PC-9 (cell line): ENCODE measurements around the gene PFKFB1.

Source experiments
- CTCF ChIP-seq: fragments of 200-600 bp; sonication (generic); conservative IDR thresholded peaks from 2 replicates; pipeline ENCODE4 v1.6.1; 2017; ENCODE audit warnings: mixed run types, antibody characterized with exemption, mild to moderate bottlenecking, moderate library complexity
- EZH2 ChIP-seq: fragments of 200-600 bp; sonication (generic); IDR thresholded peaks from 2 replicates; pipeline ENCODE4 v1.8.0; 2017; ENCODE audit warnings: antibody characterized with exemption, low read depth

GRCh38 chrX:54992911-54993622, 921 bp downstream of the PFKFB1 start:
- TF ChIP-seq CTCF (no peak), EZH2 (no peak)
